Measurements from ENCODE around the gene KCNQ1.
A peak's percentile ranks its signal among the peaks of the same experiment; 100 is the strongest.

KCNQ1 gene

GRCh38 chr11:2677127-2677526 lies 232.3 kb downstream of the KCNQ1 start:
- no peak for ATAC-seq (ENCODE audit: low read depth)
- Histone ChIP-seq H3K36me3 (ENCODE audit: low read depth) (peaks cover 6% of the 10 kb centered on the region), H3K4me3 (ENCODE audit: severe bottlenecking) (no peak overlapping the region), H3K27ac (ENCODE audit: poor library complexity, severe bottlenecking) (no peak overlapping the region), H3K4me1 (ENCODE audit: insufficient read depth, poor library complexity, severe bottlenecking) (no peaks in the 10 kb centered on the region), H3K27me3 (ENCODE audit: insufficient read depth, poor library complexity, severe bottlenecking) (no peaks in the 10 kb centered on the region), H3K9me3 (ENCODE audit: severe bottlenecking) (peaks cover 2% of the 10 kb centered on the region)
- DNase-seq (ENCODE audit: low spot score) = no peak
- TF ChIP-seq, protein P1, sequence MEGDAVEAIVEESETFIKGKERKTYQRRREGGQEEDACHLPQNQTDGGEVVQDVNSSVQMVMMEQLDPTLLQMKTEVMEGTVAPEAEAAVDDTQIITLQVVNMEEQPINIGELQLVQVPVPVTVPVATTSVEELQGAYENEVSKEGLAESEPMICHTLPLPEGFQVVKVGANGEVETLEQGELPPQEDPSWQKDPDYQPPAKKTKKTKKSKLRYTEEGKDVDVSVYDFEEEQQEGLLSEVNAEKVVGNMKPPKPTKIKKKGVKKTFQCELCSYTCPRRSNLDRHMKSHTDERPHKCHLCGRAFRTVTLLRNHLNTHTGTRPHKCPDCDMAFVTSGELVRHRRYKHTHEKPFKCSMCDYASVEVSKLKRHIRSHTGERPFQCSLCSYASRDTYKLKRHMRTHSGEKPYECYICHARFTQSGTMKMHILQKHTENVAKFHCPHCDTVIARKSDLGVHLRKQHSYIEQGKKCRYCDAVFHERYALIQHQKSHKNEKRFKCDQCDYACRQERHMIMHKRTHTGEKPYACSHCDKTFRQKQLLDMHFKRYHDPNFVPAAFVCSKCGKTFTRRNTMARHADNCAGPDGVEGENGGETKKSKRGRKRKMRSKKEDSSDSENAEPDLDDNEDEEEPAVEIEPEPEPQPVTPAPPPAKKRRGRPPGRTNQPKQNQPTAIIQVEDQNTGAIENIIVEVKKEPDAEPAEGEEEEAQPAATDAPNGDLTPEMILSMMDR (IDR thresholded peaks at IDR 0.05; ENCODE audit: poor library complexity, severe bottlenecking) = no peak

GRCh38 chr11:2678396-2678795 lies 233.6 kb downstream of the KCNQ1 start:
- no peak overlapping the region for H3K4me3 ChIP-seq (ENCODE audit: severe bottlenecking)
- DNase-seq (ENCODE audit: low spot score) = no peak

GRCh38 chr11:2679011-2679676 lies 234.3 kb downstream of the KCNQ1 start:
- Histone ChIP-seq H3K27ac (ENCODE audit: poor library complexity, severe bottlenecking) (no peak overlapping the region), H3K9me3 (ENCODE audit: severe bottlenecking) (peaks cover 2% of the 10 kb centered on the region), H3K27me3 (ENCODE audit: insufficient read depth, poor library complexity, severe bottlenecking) (no peaks in the 10 kb centered on the region), H3K4me1 (ENCODE audit: insufficient read depth, poor library complexity, severe bottlenecking) (no peaks in the 10 kb centered on the region), H3K4me3 (ENCODE audit: severe bottlenecking) (no peak overlapping the region), H3K36me3 (ENCODE audit: low read depth) (peaks cover 6% of the 10 kb centered on the region)
- DNase-seq (ENCODE audit: low spot score) (no peak), ATAC-seq (ENCODE audit: low read depth) (no peak)
- TF ChIP-seq, protein P1 (IDR thresholded peaks at IDR 0.05; ENCODE audit: poor library complexity, severe bottlenecking) = no peak

More at GRCh38 chr11:2678396-2678795, 233.6 kb downstream of the KCNQ1 start:
- TF ChIP-seq, protein P1 (IDR thresholded peaks at IDR 0.05; ENCODE audit: poor library complexity, severe bottlenecking) = no peak
- Histone ChIP-seq H3K27ac (ENCODE audit: poor library complexity, severe bottlenecking) (no peak overlapping the region), H3K36me3 (ENCODE audit: low read depth) (peaks cover 6% of the 10 kb centered on the region), H3K27me3 (ENCODE audit: insufficient read depth, poor library complexity, severe bottlenecking) (no peaks in the 10 kb centered on the region), H3K9me3 (ENCODE audit: severe bottlenecking) (peaks cover 2% of the 10 kb centered on the region), H3K4me1 (ENCODE audit: insufficient read depth, poor library complexity, severe bottlenecking) (no peaks in the 10 kb centered on the region)
- ATAC-seq (ENCODE audit: low read depth) = no peak

GRCh38 chr11:2681408-2682145 lies 236.8 kb downstream of the KCNQ1 start:
- peaks cover 2% of the 10 kb centered on the region for H3K9me3 ChIP-seq (ENCODE audit: severe bottlenecking)
- no peaks in the 10 kb centered on the region for H3K4me1 ChIP-seq (ENCODE audit: insufficient read depth, poor library complexity, severe bottlenecking)
- TF ChIP-seq, protein P1 (IDR thresholded peaks at IDR 0.05; ENCODE audit: poor library complexity, severe bottlenecking) = no peak
- no peak overlapping the region for H3K4me3 ChIP-seq (ENCODE audit: severe bottlenecking)
- H3K27me3 ChIP-seq (ENCODE audit: insufficient read depth, poor library complexity, severe bottlenecking) = no peaks in the 10 kb centered on the region
- H3K27ac ChIP-seq (ENCODE audit: poor library complexity, severe bottlenecking) = no peak overlapping the region
- H3K36me3 ChIP-seq (ENCODE audit: low read depth) = peaks cover 6% of the 10 kb centered on the region
- ATAC-seq (ENCODE audit: low read depth) (no peak), DNase-seq (ENCODE audit: low spot score) (peak; percentile 11)

GRCh38 chr11:2683806-2684205 lies 239.0 kb downstream of the KCNQ1 start:
- no peak for ATAC-seq (ENCODE audit: low read depth)
- H3K36me3 ChIP-seq (ENCODE audit: low read depth) = no peaks in the 10 kb centered on the region

More at GRCh38 chr11:2683806-2684205, 239.0 kb downstream of the KCNQ1 start:
- H3K9me3 ChIP-seq (ENCODE audit: severe bottlenecking) = no peaks in the 10 kb centered on the region
- H3K27me3 ChIP-seq (ENCODE audit: insufficient read depth, poor library complexity, severe bottlenecking) = no peaks in the 10 kb centered on the region
- H3K4me1 ChIP-seq (ENCODE audit: insufficient read depth, poor library complexity, severe bottlenecking) = no peaks in the 10 kb centered on the region
- no peak overlapping the region for H3K4me3 ChIP-seq (ENCODE audit: severe bottlenecking)
- DNase-seq (ENCODE audit: low spot score) = no peak
- no peak overlapping the region for H3K27ac ChIP-seq (ENCODE audit: poor library complexity, severe bottlenecking)
- TF ChIP-seq, protein P1 (IDR thresholded peaks at IDR 0.05; ENCODE audit: poor library complexity, severe bottlenecking) = no peak
